Upper lobe of left lung (tissue), 6 donors: Measurements from ENCODE around the gene ACVR1. TPM values are rescaled to one million over a fixed set of nuclear protein-coding genes. Genes with fewer than 3 reads are reported as not detected.
A peak's percentile ranks its signal among the peaks of the same experiment; 100 is the strongest.

ENCODE experiments used
- ATAC-seq, 2 donors: fragments of 200-7000 bp; cut with Tn5 transposase; one replicate each; pipeline ENCODE4 v1.9.1; 2022; ENCODE audit warnings: mild to moderate bottlenecking in 2 of 2, moderate library complexity in 2 of 2; ENCODE audit not compliant: low FRiP score in 2 of 2
- DNase-seq, 2 donors: peaks; one replicate each; pipeline ENCODE4 v3.0.0-alpha.2; 2019 to 2020
- H3K27ac ChIP-seq, 4 donors: fragments of 200-600 bp; sonication (generic); one replicate each; pipeline ENCODE4 v1.5.1; 2016 to 2019
- H3K27me3 ChIP-seq, 4 donors: fragments of 200-600 bp; sonication (generic); one replicate each; pipeline ENCODE4 v1.5.1; 2017 to 2019
- H3K36me3 ChIP-seq, 4 donors: fragments of 200-600 bp; sonication (generic); one replicate each; pipeline ENCODE4 v1.5.1; 2016 to 2019
- H3K4me1 ChIP-seq, 4 donors: fragments of 200-600 bp; sonication (generic); one replicate each; pipeline ENCODE4 v1.5.1; 2018 to 2019
- H3K4me3 ChIP-seq, 4 donors: fragments of 200-600 bp; sonication (generic); one replicate each; pipeline ENCODE4 v1.5.1; 2017 to 2019; ENCODE audit warnings: mild to moderate bottlenecking in 2 of 4, moderate library complexity in 1 of 4
- H3K9me3 ChIP-seq, 4 donors: fragments of 200-600 bp; sonication (generic); one replicate each; pipeline ENCODE4 v1.5.1; 2018 to 2019
- CTCF ChIP-seq, 6 experiments: fragments of 450-650 bp in 4 of 6; fragments of 200-600 bp in 2 of 6; sonication (generic) in 2 of 6; IDR thresholded peaks; one replicate each; pipeline ENCODE4 v1.5.1; 2016 to 2019; ENCODE audit warnings: antibody characterized with exemption in 6 of 6
- EP300 ChIP-seq, 4 donors: sonication (generic); formaldehyde crosslinking; IDR thresholded peaks; one replicate each; pipeline ENCODE4 v1.5.1; 2017; ENCODE audit warnings: antibody characterized with exemption in 4 of 4, control low read depth in 2 of 4
- POLR2A ChIP-seq, 4 donors: fragments of 450-650 bp; IDR thresholded peaks; one replicate each; pipeline ENCODE4 v1.5.1; 2016 to 2017; ENCODE audit warnings: antibody characterized with exemption in 4 of 4, mild to moderate bottlenecking in 2 of 4
- POLR2AphosphoS5 ChIP-seq, 2 donors: sonication (generic); formaldehyde crosslinking; IDR thresholded peaks; one replicate each; pipeline ENCODE4 v1.5.1; 2017; ENCODE audit warnings: antibody characterized with exemption in 2 of 2
- WGBS, 2 donors: methylation state at CpG; one replicate each; pipeline ENCODE4 v1.1.5; 2017 to 2018; 5-methylcytosine and 5-hydroxymethylcytosine counted together
- total RNA-seq, 6 donors: library from RNA; depleted of rRNA in 4 of 6; stranded (reverse); fragments of >200 nt in 4 of 6; gene quantifications; one replicate each; pipeline versions ENCODE4 v1.1.0 to v1.2.1, GENCODE V29; 2016 to 2021
- donor health status: DM: no; HTN: no; CAD: no; lungs with moderate emphysema.
- donor health status: DM: no; HTN: yes; CAD: no; lungs with severe emphysema.

The ACVR1 gene
- total RNA-seq, 6 donors from 2014 or later, result 16.4 to 38.8 (median 25.8) TPM

DNA sequence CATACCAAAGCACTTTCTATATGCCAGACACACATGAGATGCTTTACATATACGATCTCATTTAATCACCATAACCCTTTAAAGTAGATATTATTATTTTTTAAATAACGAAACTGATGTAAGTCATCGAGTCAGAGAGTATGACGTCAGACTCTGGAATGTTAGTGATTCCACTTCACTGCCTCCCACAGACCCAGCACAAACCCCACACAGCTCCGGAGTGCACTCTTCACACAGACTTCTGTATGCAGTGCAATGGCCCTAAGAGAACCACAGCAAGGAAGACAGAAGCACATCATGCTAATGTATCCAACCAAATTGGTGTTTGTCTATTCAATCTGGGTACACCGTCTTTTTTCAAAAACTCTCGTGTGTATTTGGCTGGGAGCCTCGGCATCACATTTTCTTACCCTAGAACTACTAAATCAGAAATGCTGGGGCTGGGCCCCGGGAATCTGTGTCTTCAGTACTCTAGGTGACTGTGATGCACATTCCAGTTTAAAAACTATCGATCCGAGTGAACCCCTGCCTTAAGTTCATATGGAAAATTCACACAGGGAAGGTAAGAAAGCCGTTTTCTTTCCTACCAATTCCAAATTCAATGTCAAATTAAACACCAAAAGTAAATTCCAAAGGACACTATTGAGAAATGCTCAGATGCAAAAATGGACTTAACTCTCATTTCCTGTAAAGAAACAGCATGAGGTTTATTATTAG, 129.7 kb downstream of the ACVR1 start:
- Histone ChIP-seq H3K9me3 (no peaks in the 10 kb centered on the region), H3K4me1 (no peaks in the 10 kb centered on the region), H3K36me3 (peaks cover 0 to 26% (median 4%) of the 10 kb centered on the region in 4 donors), H3K27ac (no peak overlapping the region), H3K27me3 (no peaks in the 10 kb centered on the region), H3K4me3 (no peak overlapping the region)
- DNase-seq (no peak), ATAC-seq (peak in 1 of 2 donors; percentile 45)
- 88 to 94% methylated on average over 12 of the region's 12 CpGs for WGBS, 2 donors
- TF ChIP-seq POLR2AphosphoS5 (IDR thresholded peaks at IDR 0.05) (no peak), POLR2A (IDR thresholded peaks at IDR 0.05) (no peak), CTCF (IDR thresholded peaks at IDR 0.05) (no peak), EP300 (IDR thresholded peaks at IDR 0.05) (no peak)

DNA sequence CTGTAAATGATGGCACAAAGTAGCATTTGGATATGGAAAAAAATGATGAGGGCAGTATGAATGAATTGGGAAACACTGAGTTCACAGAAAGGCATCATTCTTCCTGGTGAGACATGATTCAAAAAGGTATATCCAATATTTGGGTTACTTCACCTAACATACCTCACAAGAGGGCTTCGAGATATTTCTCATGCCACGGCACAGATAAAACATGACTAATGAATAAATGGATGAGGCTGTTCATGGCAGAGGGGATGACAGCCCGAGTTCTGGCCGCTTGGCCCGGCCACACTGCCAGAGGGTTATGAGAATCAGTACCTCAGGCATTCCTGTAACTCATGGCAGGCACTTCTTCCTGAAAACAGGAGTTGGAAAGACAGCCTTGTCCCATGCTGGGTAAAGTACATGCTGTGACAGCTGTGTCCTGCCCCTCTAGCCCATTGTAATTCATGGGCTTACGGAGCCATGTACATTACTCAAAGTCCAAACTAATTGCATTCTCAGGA, 131.5 kb downstream of the ACVR1 start:
- DNase-seq (peak in 1 of 2 donors; percentile 38), ATAC-seq (no peak)
- H3K4me1 ChIP-seq, result no peaks in the 10 kb centered on the region
- H3K36me3 ChIP-seq, result peaks cover 0 to 8% (median 2%) of the 10 kb centered on the region in 4 donors
- no peaks in the 10 kb centered on the region for H3K27me3 ChIP-seq
- H3K27ac ChIP-seq, result no peak overlapping the region
- WGBS, 2 donors, result 96 to 99% methylated on average over 6 of the region's 6 CpGs
- H3K4me3 ChIP-seq, result no peak overlapping the region
- TF ChIP-seq EP300 (IDR thresholded peaks at IDR 0.05) (no peak), POLR2AphosphoS5 (IDR thresholded peaks at IDR 0.05) (no peak), CTCF (IDR thresholded peaks at IDR 0.05) (no peak), POLR2A (IDR thresholded peaks at IDR 0.05) (no peak)
- H3K9me3 ChIP-seq, result no peaks in the 10 kb centered on the region

DNA sequence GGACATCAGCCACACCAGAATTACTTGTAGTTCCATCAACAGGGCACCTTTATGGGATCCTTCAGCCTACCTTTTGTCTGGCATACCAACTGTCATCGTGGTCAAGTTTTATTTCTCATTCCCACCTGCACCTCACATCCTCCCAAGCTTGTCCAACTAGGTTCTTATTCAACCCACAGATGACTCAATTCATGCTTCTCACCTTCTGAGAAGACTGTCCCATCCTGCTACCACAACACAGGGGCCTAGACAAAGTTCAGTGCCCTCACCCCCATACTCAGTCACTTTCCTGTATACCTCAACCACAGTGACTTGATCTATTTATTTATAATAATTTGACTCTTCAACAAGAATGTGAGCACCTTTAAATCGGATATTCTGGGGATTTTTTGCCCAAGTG, 133.1 kb downstream of the ACVR1 start:
- Histone ChIP-seq H3K36me3 (peaks cover 0 to 6% (median 3%) of the 10 kb centered on the region in 4 donors), H3K27me3 (no peaks in the 10 kb centered on the region), H3K4me1 (no peaks in the 10 kb centered on the region), H3K27ac (no peak overlapping the region), H3K4me3 (no peak overlapping the region), H3K9me3 (no peaks in the 10 kb centered on the region)
- ATAC-seq (no peak), DNase-seq (no peak)
- 94 to 95% methylated on average over 2 of the region's 2 CpGs for WGBS, 2 donors
- no peak for TF ChIP-seq POLR2A (IDR thresholded peaks at IDR 0.05)
- no peak for TF ChIP-seq POLR2AphosphoS5 (IDR thresholded peaks at IDR 0.05)
- no peak for TF ChIP-seq EP300 (IDR thresholded peaks at IDR 0.05)
- no peak for TF ChIP-seq CTCF (IDR thresholded peaks at IDR 0.05)

DNA sequence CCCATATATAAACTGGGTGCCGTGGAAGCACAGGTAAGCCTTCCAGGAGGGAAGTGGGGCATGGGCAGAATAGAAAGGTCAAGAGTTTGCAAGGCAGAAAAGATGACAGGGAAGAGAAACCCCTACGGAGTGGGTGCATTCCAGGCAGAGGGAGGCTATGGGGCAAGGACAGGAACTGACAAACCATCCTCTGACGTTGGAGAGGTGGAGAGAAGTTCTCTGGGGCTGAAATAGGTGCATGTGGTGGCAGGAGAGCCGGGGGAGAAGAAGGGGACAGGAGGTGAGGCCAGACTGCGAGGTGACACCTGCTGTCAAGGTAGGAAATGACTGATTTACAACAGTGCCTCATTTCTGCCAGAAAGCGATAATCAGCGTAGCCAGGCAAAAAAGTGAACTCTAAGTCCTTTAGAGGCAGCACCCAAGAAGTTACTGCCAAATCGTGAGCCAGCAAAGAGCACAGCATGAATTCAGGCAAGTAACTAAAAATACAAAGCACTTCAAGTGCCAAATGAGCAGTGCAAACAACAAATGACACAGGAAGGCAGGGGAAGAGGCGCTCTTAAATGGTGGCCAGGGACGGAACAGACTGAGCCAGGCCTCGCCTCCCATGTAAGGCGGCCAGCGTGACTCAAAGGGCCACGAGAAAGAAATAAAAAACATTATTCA, 134.2 kb downstream of the ACVR1 start:
- DNase-seq, result no peak
- Histone ChIP-seq H3K27ac (no peak overlapping the region), H3K4me1 (no peaks in the 10 kb centered on the region), H3K27me3 (no peaks in the 10 kb centered on the region), H3K36me3 (peaks cover 5 to 16% (median 14%) of the 10 kb centered on the region in 4 donors), H3K4me3 (no peak overlapping the region), H3K9me3 (no peaks in the 10 kb centered on the region)
- TF ChIP-seq POLR2A (IDR thresholded peaks at IDR 0.05), result no peak
- no peak for TF ChIP-seq POLR2AphosphoS5 (IDR thresholded peaks at IDR 0.05)
- TF ChIP-seq EP300 (IDR thresholded peaks at IDR 0.05), result no peak
- no peak for TF ChIP-seq CTCF (IDR thresholded peaks at IDR 0.05)
- peak in 1 of 2 donors; percentile 8 for ATAC-seq
- 92 to 95% methylated on average over 14 of the region's 14 CpGs for WGBS, 2 donors
